Spleen (tissue), 11 donors: ENCODE measurements around the gene SLC29A3. TPM values are rescaled to one million over a fixed set of nuclear protein-coding genes. Genes with fewer than 3 reads are reported as not detected.

ENCODE experiments used
- DNase-seq: peaks from one replicate; pipeline ENCODE4 v3.0.0-alpha.2; 2020
- H3K27ac ChIP-seq, 8 donors: fragments of 200-600 bp; sonication (generic) in 7 of 8; 1 replicate in 4 of 8; 2 replicates in 4 of 8; pipeline versions ENCODE4 v1.5.0 to v1.8.0; 2016 to 2021; ENCODE audit warnings: inconsistent platforms in 4 of 8, mild to moderate bottlenecking in 4 of 8, moderate library complexity in 1 of 8
- H3K27me3 ChIP-seq, 7 donors: fragments of 200-600 bp; sonication (generic) in 6 of 7; replicated peaks in 1 of 7; 1 replicate in 4 of 7; 2 replicates in 3 of 7; pipeline versions ENCODE4 v1.5.0 to v1.8.0; 2016 to 2021; ENCODE audit warnings: inconsistent platforms in 3 of 7, mild to moderate bottlenecking in 1 of 7
- H3K36me3 ChIP-seq, 6 donors: fragments of 200-600 bp; sonication (generic) in 5 of 6; 1 replicate in 4 of 6; 2 replicates in 2 of 6; pipeline versions ENCODE4 v1.5.0 to v1.8.0; 2016 to 2021; ENCODE audit warnings: inconsistent platforms in 2 of 6
- H3K4me1 ChIP-seq, 6 donors: fragments of 200-600 bp; sonication (generic) in 5 of 6; 1 replicate in 3 of 6; 2 replicates in 3 of 6; pipeline versions ENCODE4 v1.5.0 to v1.8.0; 2016 to 2021; ENCODE audit warnings: inconsistent platforms in 3 of 6
- H3K4me3 ChIP-seq, 8 donors: fragments of 200-600 bp; sonication (generic) in 7 of 8; 1 replicate in 4 of 8; 2 replicates in 4 of 8; pipeline versions ENCODE4 v1.5.0 to v1.8.0; 2016 to 2021; ENCODE audit warnings: inconsistent platforms in 4 of 8, mild to moderate bottlenecking in 4 of 8, moderate library complexity in 2 of 8
- H3K9me3 ChIP-seq, 8 donors: fragments of 200-600 bp; sonication (generic) in 7 of 8; 1 replicate in 4 of 8; 2 replicates in 4 of 8; pipeline versions ENCODE4 v1.5.0 to v1.8.0; 2016 to 2021; ENCODE audit warnings: inconsistent platforms in 4 of 8
- CTCF ChIP-seq, 11 experiments: fragments of 200-600 bp in 7 of 11; fragments of 450-650 bp in 4 of 11; sonication (generic) in 4 of 11; IDR thresholded peaks in 8 of 11; conservative IDR thresholded peaks in 3 of 11; 1 replicate in 7 of 11; 2 replicates in 4 of 11; pipeline versions ENCODE4 v1.4.0 to v1.8.0; 2016 to 2021; ENCODE audit warnings: antibody characterized with exemption in 11 of 11, inconsistent platforms in 4 of 11, mild to moderate bottlenecking in 1 of 11
- POLR2A ChIP-seq, 3 donors: fragments of 450-650 bp; IDR thresholded peaks; one replicate each; pipeline ENCODE4 v1.5.1; 2017; ENCODE audit warnings: antibody characterized with exemption in 3 of 3, mild to moderate bottlenecking in 1 of 3
- POLR2AphosphoS5 ChIP-seq, 3 donors: sonication (generic); formaldehyde crosslinking; IDR thresholded peaks; one replicate each; pipeline ENCODE4 v1.5.1; 2017; ENCODE audit warnings: antibody characterized with exemption in 3 of 3
- WGBS, 5 donors: extraction: QIAGEN DNeasy Blood & Tissue Kit in 3 of 5; methylation state at CpG; one replicate each; pipeline versions ENCODE4 v1.1.5 to v1.1.7; 2013 to 2018; 5-methylcytosine and 5-hydroxymethylcytosine counted together
- intact Hi-C: fragments of 100-400 bp; cut with DNase I; formaldehyde crosslinking; loops from one replicate; pipeline ENCODE4 v1.15.0; 2023; ENCODE audit warnings: low total_unique reads
- polyA plus RNA-seq, 3 donors: library from polyadenylated mRNA; stranded (reverse); fragments of 200-250 nt; gene quantifications; one replicate each; pipeline ENCODE4 v1.2.1, GENCODE V29; 2013
- total RNA-seq, 7 donors: library from RNA; depleted of rRNA in 3 of 7; stranded (reverse); fragments of >200 nt in 3 of 7; fragmentation: NEBNext Ultra II Directional in 4 of 7; extraction: Animal tissue kit (Norgen Biotek cat#: 25700) in 4 of 7; gene quantifications; one replicate each; pipeline versions ENCODE4 v1.1.0 to v1.2.1, GENCODE V29; 2016 to 2021
- donor health status: healthy with polysubstance abuse.
- donor health status: DM: no; HTN: no; CAD: no; lungs with moderate emphysema.
- donor health status: DM: no; HTN: no; CAD: no.
- donor health status: Bipolar disorder and iron deficiency.
- donor health status: healthy.
- donor health status: DM: no; HTN: no; CAD: no.
- donor health status: DM: yes; HTN: yes; CAD: no.

SLC29A3 gene
- total and polyA plus RNA-seq, 10 donors = 3.3 to 15.6 (median 7.7) TPM

DNA sequence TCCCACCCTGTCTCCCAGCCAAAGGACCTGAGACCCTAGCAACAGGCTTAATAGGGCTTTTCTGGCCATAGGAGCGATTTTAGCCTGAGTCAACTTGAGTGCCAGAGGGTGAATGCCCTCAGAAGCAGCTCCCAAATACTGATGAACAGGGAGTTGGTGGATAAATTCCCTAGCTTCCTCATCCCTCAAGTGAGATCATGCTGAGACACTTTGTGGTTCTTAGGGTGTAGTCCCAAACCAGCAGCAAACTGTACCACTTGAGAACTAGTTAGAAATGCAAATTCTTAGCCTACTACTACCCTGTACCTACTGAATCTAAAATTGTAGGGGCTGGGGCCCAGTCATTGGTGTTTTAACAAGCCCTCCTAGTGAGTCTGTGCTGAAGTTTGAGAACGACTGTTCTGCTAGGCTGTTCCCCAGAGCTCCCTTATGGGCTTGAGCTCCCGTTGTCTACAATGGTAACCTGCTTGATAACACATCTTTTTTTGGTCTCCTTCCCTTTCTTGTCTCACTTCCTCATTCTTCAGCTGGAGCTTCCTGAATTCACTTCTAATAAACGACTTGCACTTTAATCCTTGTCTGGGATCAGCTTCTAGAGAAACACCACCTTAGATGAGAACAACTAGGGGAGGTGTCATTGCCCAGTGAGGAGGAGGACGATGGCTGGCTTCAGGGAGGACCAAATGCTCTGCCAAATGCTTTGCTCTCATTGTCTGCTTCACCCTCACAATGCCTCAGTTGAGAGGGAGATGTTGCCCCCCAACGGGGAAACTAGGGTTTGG is 59.5 kb downstream of the SLC29A3 start:
- no peak for DNase-seq
- Histone ChIP-seq H3K9me3 (no peaks in the 10 kb centered on the region), H3K4me3 (no peak overlapping the region), H3K27ac (peak overlapping the region in 6 of 8 donors; percentile 35 to 93 (median 55)), H3K36me3 (no peaks in the 10 kb centered on the region), H3K27me3 (no peaks in the 10 kb centered on the region), H3K4me1 (peaks cover 3 to 44% (median 30%) of the 10 kb centered on the region in 6 donors)
- WGBS, 5 donors = 33 to 44% (median 34%) methylated on average over 6 of the region's 6 CpGs
- intact Hi-C loops = no loop called here
- TF ChIP-seq POLR2AphosphoS5 (IDR thresholded peaks at IDR 0.05) (no peak), POLR2A (IDR thresholded peaks at IDR 0.05) (no peak), CTCF (IDR thresholded peaks at IDR 0.05 in 8 of 11, conservative IDR thresholded peaks at IDR 0.05 in 3 of 11) (no peak)

- Histone ChIP-seq H3K9me3 (no peaks in the 10 kb centered on the region), H3K4me3 (no peak overlapping the region), H3K27ac (peak overlapping the region in 3 of 8 donors; percentile 55 to 93 (median 55)), H3K4me1 (peaks cover 4 to 44% (median 30%) of the 10 kb centered on the region in 6 donors), H3K27me3 (no peaks in the 10 kb centered on the region), H3K36me3 (no peaks in the 10 kb centered on the region)
- intact Hi-C loops = no loop called here
- WGBS, 5 donors = 56 to 68% (median 66%) methylated on average over 3 of the region's 3 CpGs
- no peak for TF ChIP-seq POLR2A (IDR thresholded peaks at IDR 0.05)
- TF ChIP-seq POLR2AphosphoS5 (IDR thresholded peaks at IDR 0.05) = no peak
- no peak for TF ChIP-seq CTCF (IDR thresholded peaks at IDR 0.05 in 8 of 11, conservative IDR thresholded peaks at IDR 0.05 in 3 of 11)
- no peak for DNase-seq
These were observed 60.2 kb downstream of the SLC29A3 start for GRCh38 chr10:71379118-71379766.

GRCh38 chr10:71380841-71381240 is 61.8 kb downstream of the SLC29A3 start:
- Histone ChIP-seq H3K36me3 (no peaks in the 10 kb centered on the region), H3K4me3 (no peak overlapping the region), H3K9me3 (no peaks in the 10 kb centered on the region), H3K27me3 (no peaks in the 10 kb centered on the region), H3K4me1 (peaks cover 5 to 48% (median 33%) of the 10 kb centered on the region in 6 donors), H3K27ac (no peak overlapping the region)
- WGBS, 5 donors = 48 to 58% (median 53%) methylated on average over 1 of the region's 1 CpG
- TF ChIP-seq POLR2AphosphoS5 (IDR thresholded peaks at IDR 0.05) = no peak
- no peak for TF ChIP-seq CTCF (IDR thresholded peaks at IDR 0.05 in 8 of 11, conservative IDR thresholded peaks at IDR 0.05 in 3 of 11)
- TF ChIP-seq POLR2A (IDR thresholded peaks at IDR 0.05) = no peak
- no peak for DNase-seq
- intact Hi-C loops = loop anchor here (10.0 kb wide), 2 partner anchors 434 to 514 kb away; no protein-coding TSS in a partner anchor

DNA sequence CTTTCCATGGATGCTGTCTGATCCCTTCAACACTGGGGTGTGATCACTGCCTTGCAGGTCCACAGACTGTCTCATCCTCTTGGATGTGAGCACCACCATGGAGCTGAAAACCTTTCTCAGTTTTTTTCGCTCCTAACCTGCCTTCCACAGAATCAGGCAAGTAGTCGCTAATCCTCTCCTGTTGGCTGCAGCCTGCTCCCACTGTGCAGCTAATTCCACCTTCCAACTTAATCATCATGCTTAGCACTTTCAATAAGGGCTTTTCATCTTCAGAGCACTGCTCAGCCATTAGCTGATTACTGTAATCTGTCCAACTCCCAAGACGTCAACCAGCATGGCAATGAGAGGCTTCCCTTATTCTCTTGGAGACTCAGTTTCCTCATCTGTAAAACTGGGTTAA is 62.6 kb downstream of the SLC29A3 start:
- no peak for DNase-seq
- H3K27ac ChIP-seq = no peak overlapping the region
- no peaks in the 10 kb centered on the region for H3K27me3 ChIP-seq
- H3K4me1 ChIP-seq = peaks cover 3 to 40% (median 28%) of the 10 kb centered on the region in 6 donors
- no peaks in the 10 kb centered on the region for H3K36me3 ChIP-seq
- intact Hi-C loops = loop anchor here (10.0 kb wide), 2 partner anchors 433 to 513 kb away; no protein-coding TSS in a partner anchor
- no peak overlapping the region for H3K4me3 ChIP-seq
- TF ChIP-seq POLR2A (IDR thresholded peaks at IDR 0.05) = no peak
- TF ChIP-seq POLR2AphosphoS5 (IDR thresholded peaks at IDR 0.05) = no peak
- TF ChIP-seq CTCF (IDR thresholded peaks at IDR 0.05 in 8 of 11, conservative IDR thresholded peaks at IDR 0.05 in 3 of 11) = no peak
- no peaks in the 10 kb centered on the region for H3K9me3 ChIP-seq
- 86 to 98% (median 87%) methylated on average over 3 of the region's 3 CpGs for WGBS, 5 donors
